HG03565 (cell line): ENCODE data around the gene PARD3.
"Not testable (repeated sequence)": the region's sequence is repeated elsewhere in the genome, so short reads cannot be mapped to it uniquely, and the experiment has no call there.

Experiments used
- ATAC-seq: cut with Tn5 transposase; IDR thresholded peaks from one replicate; pipeline ENCODE4 v1.9.1; 2021; ENCODE audit warnings: mild to moderate bottlenecking, moderate library complexity; ENCODE audit not compliant: unreplicated experiment

The PARD3 gene

GRCh38 chr10:34717429-34717828 is 97.7 kb downstream of the PARD3 start:
- ATAC-seq: no peak

DNA sequence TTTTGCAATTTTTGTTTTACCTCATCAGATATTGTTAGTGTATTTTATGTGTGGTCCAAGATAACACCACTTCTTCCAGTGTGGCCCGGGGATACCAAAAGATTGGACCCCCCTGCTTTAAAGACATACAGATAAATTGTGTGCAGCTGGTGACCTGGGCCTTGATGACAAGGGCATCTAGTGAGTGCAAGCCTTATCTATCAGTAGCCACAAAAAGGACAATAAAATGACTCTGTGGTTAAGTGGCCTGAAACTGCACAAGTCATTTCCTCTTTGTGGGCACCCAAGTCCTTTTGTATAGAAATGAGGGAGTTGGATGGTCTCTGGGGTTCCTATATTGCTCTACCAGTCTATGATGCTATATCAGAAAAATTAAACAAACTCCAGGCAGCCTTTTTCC is 98.1 kb downstream of the PARD3 start:
- no peak for ATAC-seq

- no peak for ATAC-seq
Measured at GRCh38 chr10:34716234-34716633, 98.9 kb downstream of the PARD3 start.

- no peak for ATAC-seq
Measured at GRCh38 chr10:34715511-34716187, 99.4 kb downstream of the PARD3 start.

GRCh38 chr10:34713875-34714274 is 101.2 kb downstream of the PARD3 start:
- ATAC-seq: no peak

DNA sequence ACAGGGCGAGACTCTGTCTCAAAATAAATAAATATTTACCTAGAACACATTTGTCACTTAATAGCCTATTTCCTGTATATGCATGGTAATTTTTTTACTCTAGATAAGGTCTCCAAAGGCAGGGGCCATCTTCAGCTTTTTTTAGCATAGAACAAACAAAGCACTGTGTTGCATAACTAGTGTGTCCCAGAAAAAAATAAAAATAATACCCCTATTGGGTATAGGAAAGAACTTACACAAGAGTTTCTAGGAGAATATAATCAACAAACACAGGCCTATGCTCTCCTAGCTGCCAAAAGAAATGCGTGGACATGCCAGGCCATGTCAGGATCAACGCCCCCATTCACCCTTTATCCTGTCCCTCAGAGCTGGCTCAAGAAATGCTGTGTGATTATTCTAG is 103.6 kb downstream of the PARD3 start:
- no peak for ATAC-seq

GRCh38 chr10:34710391-34710751 is 104.7 kb downstream of the PARD3 start:
- ATAC-seq: no peak

DNA sequence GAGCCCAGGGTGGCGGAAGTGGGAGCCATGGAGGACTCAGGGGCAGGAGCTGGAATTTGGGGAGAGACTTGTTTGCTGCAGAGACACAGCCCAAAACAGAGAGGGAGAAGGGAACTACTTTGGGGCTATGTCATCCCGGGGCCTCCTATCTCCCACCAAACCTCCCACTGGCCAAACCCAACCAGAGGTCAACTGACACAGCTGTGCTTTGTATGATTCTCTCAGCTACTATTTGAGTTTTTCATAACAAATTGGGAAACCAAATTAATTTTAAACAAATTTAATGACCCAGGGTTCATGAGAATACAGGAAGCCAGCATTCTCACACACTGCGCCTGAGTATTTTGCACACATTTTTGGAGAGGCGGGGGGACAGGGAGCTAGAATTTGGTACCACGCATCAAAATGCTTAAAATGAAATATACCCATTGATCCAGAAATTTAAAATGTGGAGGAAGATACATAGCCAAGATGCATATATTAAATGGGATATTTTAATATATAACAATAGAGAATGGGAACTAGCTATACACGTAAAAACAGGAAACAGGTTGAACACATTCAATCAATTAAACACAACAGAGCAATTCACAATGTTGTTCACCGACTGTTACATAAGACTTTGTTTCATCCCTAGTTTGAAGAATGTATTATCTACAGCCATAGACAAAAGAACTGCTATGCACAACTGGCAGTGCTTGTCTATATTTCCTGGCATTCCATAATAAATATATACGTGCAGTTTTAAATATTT is 105.3 kb downstream of the PARD3 start:
- no peak for ATAC-seq

DNA sequence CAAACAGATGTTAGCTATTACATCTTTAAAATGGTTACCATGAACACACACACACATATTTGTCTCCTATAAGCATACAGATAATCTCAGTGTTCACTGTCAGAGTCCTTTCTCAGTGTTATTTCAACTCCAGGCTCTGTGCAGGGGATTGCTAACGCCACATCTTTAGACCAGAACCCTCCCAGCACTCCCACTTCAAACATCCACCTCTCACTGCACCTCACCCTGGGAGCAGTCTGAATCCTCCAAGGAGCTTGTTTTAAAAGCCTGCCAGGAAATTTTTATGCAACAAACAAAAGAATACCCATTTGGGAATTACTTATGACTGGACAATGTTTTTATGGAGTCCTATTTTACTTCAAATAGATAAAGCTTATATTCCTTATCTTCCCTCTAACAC is 107.4 kb downstream of the PARD3 start:
- no peak for ATAC-seq

GRCh38 chr10:34706992-34707391 is 108.1 kb downstream of the PARD3 start:
- not testable (repeated sequence) for ATAC-seq

GRCh38 chr10:34706147-34706546 is 108.9 kb downstream of the PARD3 start:
- no peak for ATAC-seq

- no peak for ATAC-seq
Measured at GRCh38 chr10:34705563-34705962, 109.5 kb downstream of the PARD3 start.

GRCh38 chr10:34704526-34705184 is 110.4 kb downstream of the PARD3 start:
- no peak for ATAC-seq

DNA sequence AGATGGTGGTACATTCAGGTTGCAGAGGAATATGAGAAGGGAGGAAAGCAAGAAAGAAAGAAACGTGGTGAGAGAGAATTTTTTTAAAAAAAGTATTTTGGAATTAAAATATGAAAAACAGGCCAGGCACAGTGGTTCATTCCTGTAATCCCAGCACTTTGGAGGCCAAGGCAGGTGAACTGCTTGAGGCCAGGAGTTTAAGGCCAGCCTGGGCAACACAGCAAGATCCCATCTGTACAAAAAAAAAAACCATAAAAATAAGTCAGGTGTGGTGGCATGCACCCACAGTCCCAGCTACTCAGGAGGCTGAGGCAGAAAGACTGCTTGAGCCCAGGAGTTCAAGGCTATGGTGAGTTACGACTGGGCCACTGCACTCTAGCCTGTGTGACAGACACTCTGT is 112.1 kb downstream of the PARD3 start:
- no peak for ATAC-seq

GRCh38 chr10:34702093-34702937 is 112.8 kb downstream of the PARD3 start:
- no peak for ATAC-seq

GRCh38 chr10:34701194-34701593 is 113.9 kb downstream of the PARD3 start:
- ATAC-seq: no peak

DNA sequence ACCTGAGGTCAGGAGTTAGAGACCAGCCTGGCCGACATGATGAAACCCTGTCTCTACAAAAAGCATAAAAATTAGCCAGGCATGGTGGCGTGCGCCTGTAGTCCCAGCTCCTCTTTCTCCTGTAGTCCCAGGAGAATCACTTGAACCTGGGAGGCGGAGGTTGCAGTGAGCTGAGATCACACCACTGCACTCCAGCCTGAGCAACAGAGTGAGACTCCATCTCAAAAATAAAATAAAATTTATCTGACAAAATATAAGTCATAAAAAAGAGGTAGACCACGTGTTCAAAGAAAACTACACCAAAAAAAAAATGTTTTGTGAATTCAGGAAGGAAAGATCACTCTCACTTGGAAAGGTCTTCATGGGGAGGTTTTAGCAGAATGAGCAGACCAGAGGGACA is 114.3 kb downstream of the PARD3 start:
- not testable (repeated sequence) for ATAC-seq

DNA sequence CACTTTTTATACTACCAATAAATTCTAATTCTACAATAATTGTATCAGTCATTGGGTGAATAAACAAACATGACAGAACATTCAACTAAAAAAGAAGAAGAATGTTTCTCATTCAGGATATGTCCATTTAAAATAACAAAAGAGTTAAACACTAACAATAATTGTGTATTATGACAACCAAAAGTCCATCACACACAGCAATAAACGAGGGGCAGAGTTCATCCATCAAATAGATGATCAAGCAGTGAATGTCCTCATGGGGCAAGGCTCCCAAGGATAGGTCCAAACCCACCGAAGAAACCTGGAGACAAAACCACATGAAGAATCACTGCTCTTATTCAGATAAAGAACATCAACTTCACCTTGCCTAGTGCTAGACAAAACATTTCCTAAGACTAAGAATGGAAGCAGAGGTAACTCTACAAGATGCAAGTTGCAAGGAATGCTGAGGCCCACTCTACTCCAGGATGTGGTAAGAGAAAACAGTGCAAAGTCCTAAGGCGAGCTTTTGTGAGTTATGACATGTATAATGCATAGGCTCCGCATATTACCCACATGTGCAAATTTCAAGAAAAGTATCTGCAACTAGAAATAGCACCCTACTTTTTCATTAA is 115.1 kb downstream of the PARD3 start:
- ATAC-seq: no peak

DNA sequence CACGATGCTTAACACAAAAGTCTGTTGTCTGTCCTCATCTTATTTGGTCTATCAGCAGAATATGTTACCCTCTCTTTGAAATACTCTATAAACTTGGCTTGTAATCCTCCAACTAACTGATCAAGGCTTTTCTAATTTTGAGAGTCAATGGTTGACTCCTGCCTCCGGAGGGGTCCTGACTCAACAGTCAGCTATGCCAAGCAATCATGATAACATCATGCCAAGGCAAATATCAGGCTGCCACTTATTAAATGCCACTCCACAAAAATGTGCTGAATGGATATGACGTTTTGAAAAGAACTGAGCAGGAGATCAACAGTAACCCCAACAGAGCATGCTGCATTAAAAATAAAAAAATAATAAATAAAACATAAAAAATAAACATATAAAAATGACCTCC is 116.1 kb downstream of the PARD3 start:
- ATAC-seq: no peak

GRCh38 chr10:34698248-34698831 is 116.8 kb downstream of the PARD3 start:
- ATAC-seq: no peak
